HG02642 (cell line): Measurements from ENCODE around the gene DGKE.

Source experiments
- ATAC-seq: cut with Tn5 transposase; IDR thresholded peaks from one replicate; pipeline ENCODE4 v1.9.1; 2021; ENCODE audit warnings: mild to moderate bottlenecking; ENCODE audit not compliant: unreplicated experiment, poor library complexity

The DGKE gene

DNA sequence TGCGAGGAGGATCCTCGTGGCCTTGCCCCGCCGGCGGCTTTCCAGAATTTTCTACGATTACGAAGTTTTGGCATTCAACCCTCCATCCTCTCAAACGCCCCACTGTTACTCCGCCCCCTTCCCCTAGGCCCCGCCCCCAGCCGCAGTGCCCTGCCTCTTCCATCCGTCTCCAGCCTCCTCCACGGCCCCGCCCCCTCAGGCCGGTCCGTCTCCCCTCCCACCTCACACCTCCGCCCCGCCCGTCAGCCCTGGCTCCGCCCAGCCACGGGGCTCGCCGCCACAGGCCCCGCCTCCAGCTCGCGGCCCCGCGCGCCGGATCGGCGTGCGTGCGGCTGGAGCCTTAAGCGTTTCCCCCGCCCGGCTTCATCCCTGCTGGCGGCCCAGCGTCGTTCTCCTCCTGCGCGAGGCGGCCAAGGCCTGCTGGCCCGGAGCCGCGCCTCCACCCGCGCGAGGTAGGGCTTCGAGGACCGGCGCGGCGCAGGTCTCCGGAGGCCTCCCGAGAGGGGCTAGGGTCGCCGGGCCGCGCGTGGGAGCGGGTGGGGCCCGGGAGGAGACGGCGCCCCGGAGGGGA lies at the start of gene DGKE, which contains the start of gene C17orf67:
Gene DGKE (plus strand): TSS at position 343 of the 571 bp plus-strand sequence. CDS start 645 bp downstream, outside the sequence.
Gene C17orf67 (minus strand): TSS at position 112 of the 571 bp plus-strand sequence. CDS start 18,110 bp downstream, outside the sequence.
- peak; percentile 82 for ATAC-seq

DNA sequence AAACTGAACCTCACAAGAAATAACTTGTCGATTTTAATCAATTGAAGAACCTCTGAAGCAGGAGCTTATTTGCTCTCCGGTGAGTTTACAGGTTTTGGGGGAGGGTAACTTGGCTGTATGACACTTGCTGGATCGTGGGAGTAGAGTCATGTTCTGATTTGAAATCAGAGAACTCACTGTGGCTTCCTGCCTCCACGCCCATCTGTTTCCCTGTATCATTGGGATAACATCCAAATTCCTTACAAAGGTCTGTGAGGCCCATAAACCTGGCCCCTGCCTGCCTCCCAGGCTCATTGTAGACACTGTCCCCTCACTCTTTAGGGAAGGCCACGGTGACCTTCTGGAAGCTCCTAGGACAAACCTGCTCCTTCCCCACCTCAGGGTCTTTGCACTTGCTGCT lies 48.5 kb upstream of the DGKE start:
- no peak for ATAC-seq

- no peak for ATAC-seq
Measured at GRCh38 chr17:56785997-56786680, 47.8 kb upstream of the DGKE start.

DNA sequence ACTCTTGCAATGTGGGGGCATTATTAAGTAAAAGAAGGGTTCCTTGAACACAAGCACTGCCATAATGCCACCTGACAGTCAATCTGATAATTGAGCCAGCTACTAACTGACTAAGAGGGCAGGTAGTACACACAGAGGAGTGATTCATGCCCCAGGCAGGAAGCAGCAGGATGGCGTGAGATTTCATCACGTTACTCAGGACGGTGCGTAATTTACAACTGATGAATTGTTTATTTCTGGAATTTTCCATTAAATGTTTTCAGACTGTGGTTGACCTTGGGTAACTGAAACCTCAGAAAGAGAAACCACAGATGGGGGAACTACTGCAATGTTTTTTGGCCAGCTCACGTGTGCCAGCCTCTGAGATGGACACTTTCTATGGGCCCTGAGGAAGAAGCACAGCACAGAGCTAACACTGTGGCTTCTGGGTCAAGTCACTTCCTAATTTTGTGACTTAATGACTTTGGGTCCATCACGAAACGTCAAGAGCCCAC lies 46.9 kb upstream of the DGKE start:
- ATAC-seq, result peak; percentile 86

DNA sequence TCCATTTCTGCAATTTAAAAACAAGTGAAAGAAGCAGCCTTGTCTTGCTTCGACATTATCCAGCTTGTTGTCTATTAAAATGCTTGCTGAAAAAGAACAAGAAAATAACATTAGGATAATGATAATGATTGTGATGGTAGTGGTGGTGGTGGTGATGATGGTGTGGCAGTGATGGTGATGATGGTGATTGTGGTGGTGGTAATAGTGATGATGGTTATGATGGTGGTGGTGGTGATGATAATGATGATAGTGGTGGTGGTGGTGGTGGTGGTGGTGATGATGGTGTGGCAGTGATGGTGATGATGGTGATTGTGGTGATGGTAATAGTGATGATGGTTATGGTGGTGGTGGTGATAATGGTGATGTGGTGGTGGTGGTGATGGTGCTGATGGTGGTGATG lies 41.7 kb upstream of the DGKE start:
- ATAC-seq, result no peak

- no peak for ATAC-seq
Measured at GRCh38 chr17:56793531-56793930, 40.4 kb upstream of the DGKE start.

DNA sequence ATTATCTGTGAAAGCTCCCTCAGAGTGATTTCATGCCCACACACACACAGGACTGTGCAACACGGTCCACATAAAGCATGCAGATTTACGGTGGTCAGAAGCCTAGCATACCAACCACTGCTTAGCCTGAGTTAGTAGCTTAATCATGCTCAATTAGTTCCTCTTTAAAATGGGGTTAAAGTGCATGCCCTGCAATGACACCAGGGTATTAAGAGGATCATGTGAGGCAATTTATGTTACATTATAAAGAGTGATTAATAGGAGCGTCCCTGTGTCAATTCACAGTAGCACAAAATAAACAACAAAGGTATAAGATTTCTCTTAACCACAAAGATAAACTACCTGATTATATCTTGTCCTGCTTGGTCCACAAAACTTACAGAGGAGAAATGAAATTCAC lies 40.0 kb upstream of the DGKE start:
- no peak for ATAC-seq

GRCh38 chr17:56795221-56795865 lies 38.6 kb upstream of the DGKE start:
- no peak for ATAC-seq

DNA sequence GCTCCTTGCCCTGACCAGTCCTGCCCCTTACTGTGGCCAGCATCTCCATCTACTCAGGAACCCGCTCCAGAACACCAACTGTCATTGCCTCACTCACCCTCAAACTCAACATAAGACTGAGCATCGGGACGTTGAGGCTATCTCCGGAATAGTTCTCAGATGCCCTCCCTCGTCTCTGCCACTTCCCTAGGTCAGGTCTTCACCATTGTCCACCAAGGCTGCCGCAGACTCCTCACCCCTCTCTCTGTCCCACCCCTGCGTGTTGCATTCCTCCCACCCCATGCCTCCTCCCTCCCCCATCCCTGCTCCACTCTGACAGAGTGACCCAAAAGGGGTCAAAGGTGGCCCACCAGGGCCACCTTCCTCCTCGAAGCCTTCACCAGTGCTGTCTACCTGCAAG lies 37.4 kb upstream of the DGKE start:
- no peak for ATAC-seq

DNA sequence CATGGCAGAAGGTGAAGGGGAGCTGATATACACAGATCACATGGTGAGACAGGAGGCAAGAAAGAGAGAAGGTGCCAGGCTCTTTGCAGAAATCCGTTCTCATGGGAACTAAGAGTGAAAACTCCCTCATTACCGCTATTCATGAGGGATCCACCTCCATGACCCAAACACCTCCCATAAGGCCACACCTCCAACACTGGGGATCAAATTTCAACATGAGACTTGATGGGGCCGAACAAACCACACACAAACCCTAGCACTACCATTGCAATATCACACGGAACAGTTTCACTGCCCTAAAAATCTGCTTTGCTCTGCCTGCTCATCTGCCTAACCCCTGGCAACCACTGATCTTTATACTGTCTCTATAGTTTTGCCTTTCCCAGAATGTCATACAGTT lies 35.0 kb upstream of the DGKE start:
- ATAC-seq, result no peak

DNA sequence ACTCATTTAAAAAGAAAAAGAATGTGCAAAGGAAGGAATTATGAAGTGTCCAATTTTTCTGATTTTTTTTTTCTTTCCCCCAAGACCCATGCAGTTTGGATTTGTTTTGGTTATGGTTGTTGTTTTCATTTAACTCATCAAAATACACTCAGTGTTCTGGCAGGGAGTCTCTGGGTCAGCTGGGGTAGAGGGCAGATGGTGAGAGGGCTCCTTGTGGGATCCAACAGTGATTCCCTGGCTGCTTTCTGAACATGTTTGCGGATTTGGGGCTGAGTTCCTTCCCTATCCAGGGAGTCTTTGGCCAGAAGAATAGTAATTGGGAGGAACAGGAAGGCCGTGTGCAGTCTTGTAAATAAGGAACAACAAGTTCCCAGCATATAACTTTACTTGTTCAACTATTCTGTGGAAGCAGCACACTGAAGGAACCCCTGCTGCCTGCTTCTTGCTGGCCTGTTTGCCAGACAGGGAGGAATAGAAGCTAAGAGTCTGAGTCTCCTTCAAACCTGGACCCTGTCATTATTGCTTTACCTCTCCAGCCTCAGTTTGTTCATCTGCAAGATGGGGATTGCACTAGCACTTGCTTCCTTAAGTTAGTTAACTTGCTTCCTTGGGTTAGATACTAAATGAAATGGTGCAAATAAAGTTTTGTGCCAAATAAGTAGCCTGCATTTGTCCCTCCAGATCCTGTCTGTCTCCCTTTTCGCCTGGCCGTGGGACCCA lies 32.3 kb upstream of the DGKE start:
- ATAC-seq, result no peak

DNA sequence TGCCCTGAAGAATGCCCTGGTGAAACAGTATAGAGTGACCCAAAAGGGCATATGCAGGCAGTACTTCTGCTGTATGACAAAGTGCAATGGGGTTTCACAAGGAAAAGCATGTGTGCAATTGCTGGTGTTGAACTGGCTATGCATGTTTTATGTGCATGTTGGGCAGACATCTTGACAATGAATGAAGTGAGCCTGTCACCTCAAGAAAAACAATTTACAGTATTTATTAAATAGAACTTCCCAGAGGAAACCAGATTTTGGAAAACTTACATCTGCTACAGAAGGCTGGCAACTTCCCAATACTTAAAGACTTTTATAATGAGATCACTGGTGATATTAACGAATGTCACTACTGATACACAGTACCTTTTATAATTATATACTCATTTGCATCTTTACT lies 30.9 kb upstream of the DGKE start:
- no peak for ATAC-seq

GRCh38 chr17:56804454-56804853 lies 29.5 kb upstream of the DGKE start:
- no peak for ATAC-seq

- no peak for ATAC-seq
Measured at GRCh38 chr17:56806949-56807348, 27.0 kb upstream of the DGKE start.

DNA sequence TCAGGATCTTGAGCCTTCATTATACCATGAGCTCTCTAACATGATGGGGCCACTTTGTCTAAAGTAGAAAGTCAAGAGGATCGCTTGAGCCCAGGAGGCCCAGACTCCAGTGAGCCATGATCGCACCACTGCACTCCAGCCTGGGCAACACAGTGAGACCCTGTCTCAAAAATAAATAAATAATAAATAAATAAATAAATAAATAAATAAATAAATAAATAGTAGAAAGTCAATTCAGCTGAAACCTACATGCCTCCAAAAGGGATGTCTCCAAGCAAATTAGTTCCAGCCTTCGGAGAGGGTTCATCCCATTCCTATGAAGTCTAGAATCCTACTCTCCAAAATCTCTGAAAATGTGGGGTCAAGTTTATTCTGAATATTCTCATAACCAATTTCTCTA lies 26.2 kb upstream of the DGKE start:
- ATAC-seq, result no peak

DNA sequence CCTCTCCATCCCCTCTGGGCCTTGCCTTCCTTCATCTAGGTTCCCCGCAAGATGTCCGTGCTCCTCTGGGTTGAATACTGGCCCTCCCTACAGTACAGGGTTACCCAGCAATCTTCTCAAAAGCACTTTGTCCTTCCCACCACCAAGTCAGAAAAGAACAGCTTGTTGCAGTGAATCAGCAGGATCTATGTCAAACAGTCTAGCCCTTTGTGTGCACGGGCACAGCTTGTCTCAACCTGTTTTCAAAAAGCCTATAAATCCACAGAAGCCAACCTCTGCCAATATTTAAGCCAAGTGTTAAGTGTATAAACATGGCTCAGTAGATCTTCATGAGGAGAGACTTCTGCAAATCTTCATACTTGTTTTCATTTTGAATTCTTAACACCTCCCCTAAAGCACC lies 25.4 kb upstream of the DGKE start:
- no peak for ATAC-seq

GRCh38 chr17:56809106-56809819 lies 24.7 kb upstream of the DGKE start:
- no peak for ATAC-seq

DNA sequence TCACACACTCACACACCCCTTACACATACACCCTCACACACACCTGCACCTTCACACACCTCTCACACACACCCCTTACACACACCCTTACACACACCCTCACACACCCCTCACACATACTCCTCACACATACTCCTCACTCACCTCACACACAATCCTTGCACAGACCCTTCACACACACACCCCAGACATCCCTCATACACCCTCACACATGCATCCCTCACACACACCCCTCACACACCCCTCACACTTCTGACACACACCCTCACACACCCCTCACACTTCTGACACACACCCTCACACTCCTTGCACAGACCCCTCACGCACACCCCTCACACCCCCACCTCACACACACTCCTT lies 24.2 kb upstream of the DGKE start:
- ATAC-seq, result no peak

DNA sequence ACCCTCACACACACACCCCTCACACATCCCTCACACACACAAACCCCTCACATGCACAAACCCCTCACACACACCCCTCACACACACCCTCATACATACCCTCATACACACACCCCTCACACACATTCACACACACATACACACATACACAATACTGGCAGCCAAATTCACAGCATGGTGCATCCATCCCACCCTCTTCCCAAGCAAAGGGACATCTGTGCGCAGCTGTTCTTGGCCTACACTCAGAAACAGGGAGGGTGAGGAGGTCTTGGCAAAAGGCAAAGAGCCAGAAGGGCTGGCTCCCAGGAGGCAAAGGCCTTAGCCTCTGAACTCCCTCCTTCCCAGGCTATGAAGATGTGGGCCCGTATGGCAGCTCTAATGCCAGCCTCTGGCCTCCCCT lies 23.6 kb upstream of the DGKE start:
- ATAC-seq, result no peak
